ENCODE measurements around the gene TPRG1L.
A peak's percentile ranks its signal among the peaks of the same experiment; 100 is the strongest.

TPRG1L gene

DNA sequence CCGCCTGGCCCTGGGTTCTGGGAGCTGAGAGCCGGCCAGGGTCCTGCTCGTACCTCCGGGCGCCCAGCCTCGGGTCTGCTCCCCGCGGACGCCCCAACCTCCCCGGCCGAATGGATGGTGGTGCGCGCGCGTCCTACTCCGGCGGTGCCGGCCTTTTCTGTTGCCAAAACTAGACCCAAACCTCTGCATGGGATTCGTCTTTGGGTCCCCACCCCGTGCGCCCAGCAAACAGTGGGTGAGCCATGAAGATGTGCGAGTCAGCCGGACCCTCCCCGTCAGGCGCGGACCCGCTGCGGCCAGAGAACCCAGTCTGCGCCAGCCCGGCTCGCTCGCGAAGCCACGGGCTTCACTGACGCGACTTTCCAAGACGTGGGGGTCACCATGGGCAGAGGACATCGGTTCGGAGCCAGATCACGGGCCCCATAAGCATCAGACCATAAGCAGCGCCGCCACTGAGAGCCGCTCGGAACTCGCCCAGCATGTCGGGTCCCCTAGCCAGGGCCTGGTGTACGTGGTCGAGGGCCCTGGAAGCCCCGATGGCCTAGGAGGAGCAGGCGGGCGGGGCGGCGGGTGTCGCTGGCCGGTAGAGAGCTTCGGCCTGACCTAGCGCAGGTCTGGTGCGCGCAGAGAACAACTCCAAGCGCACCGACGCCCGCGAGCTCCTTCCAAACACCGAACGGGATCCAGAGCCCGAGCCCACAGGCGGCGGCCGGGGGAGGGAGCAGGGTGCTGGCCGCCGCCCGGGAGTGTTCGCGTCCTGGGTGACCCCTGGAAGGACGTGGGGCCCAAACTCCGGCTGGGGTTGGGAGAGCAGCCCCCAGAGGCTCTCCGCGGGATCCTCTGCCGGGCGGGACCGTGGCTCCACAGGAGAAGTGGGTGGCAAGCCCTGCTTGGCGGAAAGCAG is 26.5 kb downstream of the TPRG1L start:
- no peaks in the 10 kb centered on the region for H3K9me3 Mint-ChIP-seq (ENCODE audit: low read depth)
- peaks cover 25% of the 10 kb centered on the region for H3K4me1 Mint-ChIP-seq (ENCODE audit: low read depth)
- peaks cover 18% of the 10 kb centered on the region for H3K27me3 Mint-ChIP-seq
- H3K4me3 Mint-ChIP-seq = peak overlapping the region; percentile 59
- H3K36me3 Mint-ChIP-seq = peaks cover 2% of the 10 kb centered on the region
- H3K27ac Mint-ChIP-seq = no peak overlapping the region

DNA sequence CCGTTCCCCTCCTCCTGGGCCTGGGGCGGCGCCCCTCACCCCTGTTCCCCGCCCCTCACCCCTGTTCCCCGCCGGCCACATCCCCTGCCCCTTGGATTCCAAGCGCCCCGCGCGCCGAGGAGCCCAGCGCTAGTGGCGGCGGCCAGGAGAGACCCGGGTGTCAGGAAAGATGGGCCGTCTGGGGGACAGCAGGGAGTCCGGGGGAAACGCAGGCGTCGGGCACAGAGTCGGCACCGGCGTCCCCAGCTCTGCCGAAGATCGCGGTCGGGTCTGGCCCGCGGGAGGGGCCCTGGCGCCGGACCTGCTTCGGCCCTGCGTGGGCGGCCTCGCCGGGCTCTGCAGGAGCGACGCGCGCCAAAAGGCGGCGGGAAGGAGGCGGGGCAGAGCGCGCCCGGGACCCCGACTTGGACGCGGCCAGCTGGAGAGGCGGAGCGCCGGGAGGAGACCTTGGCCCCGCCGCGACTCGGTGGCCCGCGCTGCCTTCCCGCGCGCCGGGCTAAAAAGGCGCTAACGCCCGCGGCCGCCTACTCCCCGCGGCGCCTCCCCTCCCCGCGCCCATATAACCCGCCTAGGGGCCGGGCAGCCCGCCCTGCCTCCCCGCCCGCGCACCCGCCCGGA is 27.2 kb downstream of the TPRG1L start, which contains the start of gene TP73:
Gene TP73 (plus strand): TSS at position 587 of the 618 bp plus-strand sequence. CDS start 29,850 bp downstream, outside the sequence.
- H3K27ac Mint-ChIP-seq = no peak within 1 kb of the TSS
- peak within 1 kb of the TSS; percentile 59 for H3K4me3 Mint-ChIP-seq
- H3K4me1 Mint-ChIP-seq (ENCODE audit: low read depth) = peaks cover 25% of the 10 kb centered on the region
- H3K27me3 Mint-ChIP-seq = peaks cover 20% of the 10 kb centered on the region
- H3K9me3 Mint-ChIP-seq (ENCODE audit: low read depth) = no peaks in the 10 kb centered on the region
- peaks cover under 1% of the 10 kb centered on the region for H3K36me3 Mint-ChIP-seq

DNA sequence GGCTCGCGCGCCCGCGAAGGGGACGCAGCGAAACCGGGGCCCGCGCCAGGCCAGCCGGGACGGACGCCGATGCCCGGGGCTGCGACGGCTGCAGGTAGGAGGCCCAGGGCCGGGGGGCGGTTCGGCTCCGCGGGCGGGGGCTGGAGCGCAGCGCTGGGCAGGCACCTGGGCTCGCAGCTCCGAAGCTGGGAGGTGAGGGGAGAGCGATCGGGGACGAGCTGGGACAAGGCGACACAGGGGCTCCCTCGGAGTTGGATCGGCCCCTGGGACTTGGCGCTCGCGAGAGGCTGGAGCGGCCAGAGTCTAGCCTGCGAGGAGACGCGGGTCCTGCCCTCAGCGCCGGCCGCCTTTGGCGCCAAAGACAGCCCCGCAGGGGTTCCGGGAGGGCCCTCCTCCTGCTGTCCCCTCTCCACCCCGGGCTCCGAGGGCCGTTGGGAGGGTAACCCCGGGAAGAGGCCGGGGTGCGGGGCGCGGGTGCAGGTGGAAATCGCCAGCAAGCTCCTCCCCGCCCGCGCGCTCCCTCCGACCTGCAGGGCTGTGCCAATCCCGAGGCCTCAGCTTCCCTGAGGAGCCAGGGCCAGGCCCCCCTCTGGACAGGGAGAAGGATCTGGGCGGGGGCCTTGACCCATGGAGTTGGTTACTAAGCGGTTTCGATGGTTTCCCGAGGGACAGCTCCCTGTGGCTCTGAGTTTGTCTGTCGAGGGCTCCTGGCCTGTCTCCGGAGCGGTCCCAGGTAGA is 27.9 kb downstream of the TPRG1L start:
- no peak overlapping the region for H3K27ac Mint-ChIP-seq
- no peak overlapping the region for H3K4me3 Mint-ChIP-seq
- no peaks in the 10 kb centered on the region for H3K9me3 Mint-ChIP-seq (ENCODE audit: low read depth)
- no peaks in the 10 kb centered on the region for H3K36me3 Mint-ChIP-seq
- H3K4me1 Mint-ChIP-seq (ENCODE audit: low read depth) = peaks cover 24% of the 10 kb centered on the region
- peaks cover 20% of the 10 kb centered on the region for H3K27me3 Mint-ChIP-seq

DNA sequence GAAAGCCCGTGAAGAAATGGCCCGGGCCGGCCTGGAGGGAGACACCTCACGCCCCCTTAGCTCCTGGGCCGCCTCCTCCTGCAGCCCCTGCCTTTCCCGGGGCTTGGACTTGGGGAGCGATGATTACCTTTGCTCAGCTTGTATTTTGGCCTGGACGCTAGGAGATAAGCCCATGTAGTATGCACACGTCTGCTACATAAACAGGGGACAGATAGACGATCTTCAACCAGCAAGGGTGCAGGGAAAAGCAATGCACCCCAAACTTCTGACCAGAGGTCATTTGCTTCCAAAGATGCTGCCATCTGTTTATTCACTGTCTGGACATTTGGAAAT is 28.4 kb downstream of the TPRG1L start:
- Mint-ChIP-seq H3K36me3 (no peaks in the 10 kb centered on the region), H3K4me3 (peak overlapping the region; percentile 46), H3K27ac (no peak overlapping the region), H3K27me3 (peaks cover 20% of the 10 kb centered on the region), H3K9me3 (ENCODE audit: low read depth) (no peaks in the 10 kb centered on the region), H3K4me1 (ENCODE audit: low read depth) (peaks cover 19% of the 10 kb centered on the region)

DNA sequence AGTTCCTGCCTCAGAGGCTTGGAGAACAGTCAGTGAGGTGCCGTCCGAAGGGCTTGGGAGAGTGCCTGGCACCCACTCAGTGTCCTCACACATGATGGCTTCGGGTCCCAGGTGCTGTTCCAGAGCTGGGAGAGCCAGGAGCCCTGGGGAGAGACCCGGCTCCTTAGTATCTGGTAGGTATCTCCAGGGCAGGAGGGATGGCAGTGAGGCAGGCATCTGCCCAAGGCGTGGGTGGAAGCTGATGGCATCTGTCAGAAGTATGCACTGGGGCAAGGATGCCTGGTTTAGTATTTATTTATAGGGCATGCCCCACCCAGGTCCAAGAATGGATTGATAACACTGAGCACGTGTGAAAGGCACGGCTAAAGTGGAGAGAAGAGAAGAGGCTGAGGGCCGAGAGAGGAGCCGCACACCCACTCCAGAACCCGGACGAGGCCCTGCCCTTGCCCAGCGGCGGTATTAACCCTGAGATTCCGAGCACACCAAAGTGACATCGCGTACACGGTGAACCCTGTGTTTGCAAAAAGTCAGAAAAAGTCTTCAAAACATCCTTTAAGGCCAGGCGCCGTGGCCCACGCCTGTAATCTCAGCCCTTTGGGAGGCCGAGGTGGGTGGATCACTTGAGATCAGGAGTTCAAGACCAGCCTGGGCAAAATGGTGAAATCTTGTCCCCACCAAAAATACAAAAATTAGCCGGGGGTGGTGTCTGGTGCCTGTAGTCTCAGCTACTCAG is 29.9 kb downstream of the TPRG1L start:
- Mint-ChIP-seq H3K4me1 (ENCODE audit: low read depth) (peaks cover 9% of the 10 kb centered on the region), H3K4me3 (no peak overlapping the region), H3K36me3 (no peaks in the 10 kb centered on the region), H3K27me3 (peaks cover 20% of the 10 kb centered on the region), H3K9me3 (ENCODE audit: low read depth) (no peaks in the 10 kb centered on the region), H3K27ac (no peak overlapping the region)

DNA sequence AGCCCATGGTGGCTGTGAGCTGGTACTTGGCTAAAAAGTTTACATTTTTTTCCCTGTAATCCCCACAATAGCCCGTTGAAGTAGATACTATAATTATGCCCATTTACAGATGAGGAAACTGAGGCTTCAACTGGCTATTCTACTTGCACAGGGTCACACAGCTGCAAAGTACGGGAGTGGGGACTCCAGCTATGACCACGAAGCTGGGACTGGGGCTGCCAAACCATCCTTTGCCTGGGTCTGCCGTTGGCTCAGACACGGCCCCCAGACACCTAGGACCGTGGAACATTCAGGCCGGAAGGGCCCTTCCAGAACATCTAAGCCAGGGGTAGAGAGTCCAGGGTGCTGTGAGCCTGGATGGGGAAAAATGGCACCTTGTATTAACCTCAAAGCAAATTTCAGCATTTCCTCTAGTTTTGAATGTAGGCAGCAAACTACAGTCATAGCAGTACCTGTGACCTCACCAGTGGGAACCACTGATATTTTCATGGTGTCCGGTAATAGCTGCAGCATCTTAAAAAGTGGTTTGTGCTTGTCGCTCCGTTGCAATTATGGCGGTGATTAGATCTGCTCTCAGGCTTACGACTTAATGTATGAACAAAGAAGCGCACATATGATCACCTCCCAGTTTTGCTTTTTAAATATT is 31.8 kb downstream of the TPRG1L start:
- Mint-ChIP-seq H3K36me3 (no peaks in the 10 kb centered on the region), H3K4me3 (no peak overlapping the region), H3K27ac (no peak overlapping the region), H3K9me3 (ENCODE audit: low read depth) (no peaks in the 10 kb centered on the region), H3K4me1 (ENCODE audit: low read depth) (peaks cover 2% of the 10 kb centered on the region), H3K27me3 (peaks cover 19% of the 10 kb centered on the region)

DNA sequence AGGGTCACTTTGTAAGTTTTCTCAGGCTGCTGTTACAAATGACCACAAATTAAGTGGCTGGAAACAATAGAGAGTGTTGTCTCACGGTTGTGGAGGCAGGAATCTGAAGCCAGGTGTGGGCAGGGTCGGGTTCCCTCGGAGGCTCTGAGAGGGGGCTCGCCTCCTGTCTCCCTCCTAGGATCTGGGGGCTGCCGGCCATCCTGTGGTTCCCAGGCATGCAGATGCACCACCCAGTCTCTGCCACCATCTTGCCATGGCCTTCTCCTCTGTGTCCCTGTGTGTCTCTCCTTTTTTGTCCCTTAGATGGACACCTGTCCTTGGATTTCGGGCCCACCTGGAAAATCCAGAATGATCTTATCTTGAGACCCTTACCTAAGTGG is 32.3 kb downstream of the TPRG1L start:
- H3K36me3 Mint-ChIP-seq = no peaks in the 10 kb centered on the region
- no peak overlapping the region for H3K4me3 Mint-ChIP-seq
- no peaks in the 10 kb centered on the region for H3K9me3 Mint-ChIP-seq (ENCODE audit: low read depth)
- H3K4me1 Mint-ChIP-seq (ENCODE audit: low read depth) = peaks cover 2% of the 10 kb centered on the region
- peaks cover 19% of the 10 kb centered on the region for H3K27me3 Mint-ChIP-seq
- no peak overlapping the region for H3K27ac Mint-ChIP-seq

DNA sequence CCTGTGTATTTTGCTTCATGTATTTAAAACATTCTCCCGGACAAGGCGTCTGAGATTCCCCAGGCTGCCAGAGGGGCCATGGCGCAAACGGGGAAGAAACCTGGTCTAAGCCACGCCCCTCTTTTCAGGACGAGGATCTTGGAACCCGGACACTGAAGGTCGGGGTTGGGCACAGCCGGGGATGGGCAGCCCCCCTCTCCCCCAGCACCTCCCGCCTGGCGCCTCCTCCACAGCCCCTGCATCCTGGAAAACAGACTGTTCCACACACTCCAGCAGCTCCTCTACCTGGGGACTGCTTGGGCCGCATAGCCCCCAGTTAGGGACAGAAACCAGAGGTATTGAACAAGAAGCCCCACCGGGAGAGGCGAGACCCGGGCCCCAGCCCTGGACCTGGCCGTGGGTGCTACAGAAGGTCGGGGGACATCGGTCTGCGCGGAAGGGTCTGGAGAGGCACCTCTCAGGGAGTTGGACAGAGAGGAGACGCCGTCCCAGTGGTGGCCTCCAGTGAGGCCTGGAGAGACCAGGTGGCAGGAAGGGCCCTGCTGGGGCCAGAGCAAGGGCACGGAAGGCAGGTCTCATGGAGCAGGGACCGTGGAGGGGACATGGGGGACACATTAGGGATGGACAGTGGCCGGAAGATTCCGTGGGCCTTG is 32.9 kb downstream of the TPRG1L start:
- H3K4me1 Mint-ChIP-seq (ENCODE audit: low read depth) = peaks cover 2% of the 10 kb centered on the region
- H3K36me3 Mint-ChIP-seq = no peaks in the 10 kb centered on the region
- no peaks in the 10 kb centered on the region for H3K9me3 Mint-ChIP-seq (ENCODE audit: low read depth)
- peaks cover 19% of the 10 kb centered on the region for H3K27me3 Mint-ChIP-seq
- no peak overlapping the region for H3K27ac Mint-ChIP-seq
- H3K4me3 Mint-ChIP-seq = no peak overlapping the region

DNA sequence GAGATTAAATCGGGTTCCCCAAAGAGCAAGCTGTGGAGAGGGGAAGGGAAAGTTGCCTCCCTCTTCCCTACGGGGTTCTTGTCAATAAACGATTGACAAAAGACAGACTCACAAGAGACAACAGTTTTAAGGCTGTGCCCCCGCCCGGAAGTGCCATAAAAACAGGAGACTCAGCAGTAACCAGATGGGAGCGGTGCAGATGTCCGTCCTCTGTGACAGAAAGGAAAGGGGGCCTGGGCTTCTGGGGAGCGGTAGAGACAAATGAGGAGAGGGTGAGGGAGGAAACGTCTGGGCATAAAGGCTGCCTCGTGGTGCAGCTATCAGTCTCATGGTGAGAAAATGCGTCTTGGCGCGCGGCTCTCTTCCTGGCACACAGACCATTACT is 33.4 kb downstream of the TPRG1L start:
- Mint-ChIP-seq H3K36me3 (no peaks in the 10 kb centered on the region), H3K27ac (no peak overlapping the region), H3K27me3 (peaks cover 20% of the 10 kb centered on the region), H3K9me3 (ENCODE audit: low read depth) (no peaks in the 10 kb centered on the region), H3K4me1 (ENCODE audit: low read depth) (peaks cover 1% of the 10 kb centered on the region), H3K4me3 (no peak overlapping the region)

DNA sequence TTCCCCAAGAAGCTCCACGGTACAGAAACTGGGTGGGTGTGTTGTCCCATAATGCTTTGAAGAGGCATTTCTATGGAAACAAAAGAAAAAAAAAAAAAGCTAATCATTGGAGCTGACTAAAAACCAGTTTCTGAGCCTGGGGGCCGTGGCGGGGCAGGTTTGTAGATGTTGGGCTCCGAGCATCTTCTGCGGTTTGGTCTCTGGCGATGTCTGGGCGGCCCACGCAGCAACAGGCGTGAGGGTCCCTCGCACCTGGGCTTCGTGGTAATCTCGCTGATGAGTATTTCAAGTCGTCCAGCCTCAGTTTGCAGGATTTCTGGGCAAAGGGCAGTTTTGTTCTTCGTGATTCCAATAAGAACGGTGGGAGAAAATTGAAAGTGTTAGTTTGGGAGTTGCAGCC is 34.3 kb downstream of the TPRG1L start:
- Mint-ChIP-seq H3K36me3 (no peaks in the 10 kb centered on the region), H3K4me1 (ENCODE audit: low read depth) (no peaks in the 10 kb centered on the region), H3K27ac (no peak overlapping the region), H3K9me3 (ENCODE audit: low read depth) (no peaks in the 10 kb centered on the region), H3K4me3 (no peak overlapping the region), H3K27me3 (peaks cover 12% of the 10 kb centered on the region)

DNA sequence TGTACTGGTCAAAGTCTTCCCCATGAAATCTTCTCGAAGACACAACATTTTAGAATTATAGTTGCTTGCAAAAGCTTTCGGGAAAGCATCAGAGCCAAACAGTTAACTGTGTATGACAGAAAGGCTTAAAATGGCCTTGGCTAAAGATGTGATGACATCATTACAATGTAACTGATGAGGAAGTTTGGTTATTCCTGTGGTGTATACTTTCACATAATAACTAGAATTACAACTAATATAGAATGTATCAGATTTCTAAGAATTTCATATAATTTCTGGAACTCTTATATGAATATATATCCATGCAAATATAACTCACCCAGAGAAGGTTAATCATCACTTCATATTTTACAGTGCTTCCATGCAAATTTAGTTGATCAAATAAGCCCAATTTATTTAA is 35.9 kb downstream of the TPRG1L start:
- Mint-ChIP-seq H3K4me1 (ENCODE audit: low read depth) (no peaks in the 10 kb centered on the region), H3K27ac (no peak overlapping the region), H3K36me3 (no peaks in the 10 kb centered on the region), H3K27me3 (peaks cover 6% of the 10 kb centered on the region), H3K4me3 (no peak overlapping the region), H3K9me3 (ENCODE audit: low read depth) (no peaks in the 10 kb centered on the region)

DNA sequence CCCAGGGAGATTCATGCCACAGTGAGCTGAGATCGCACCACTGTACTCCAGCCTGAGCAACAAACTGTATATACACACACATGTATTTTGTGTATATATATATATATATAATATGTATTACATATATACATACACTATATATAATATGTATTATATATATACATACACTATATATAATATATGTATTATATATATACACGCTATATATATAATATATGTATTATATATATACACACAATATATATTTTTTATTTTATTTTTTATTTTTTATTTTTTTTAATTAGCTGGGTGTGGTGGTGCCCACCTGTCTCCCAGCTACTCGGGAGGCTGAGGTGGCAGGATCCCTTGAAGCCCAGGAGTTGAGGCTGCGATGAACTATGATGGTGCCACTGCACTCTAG is 36.8 kb downstream of the TPRG1L start:
- Mint-ChIP-seq H3K36me3 (no peaks in the 10 kb centered on the region), H3K4me3 (no peak overlapping the region), H3K27me3 (peaks cover 4% of the 10 kb centered on the region), H3K9me3 (ENCODE audit: low read depth) (no peaks in the 10 kb centered on the region), H3K4me1 (ENCODE audit: low read depth) (no peaks in the 10 kb centered on the region), H3K27ac (no peak overlapping the region)

DNA sequence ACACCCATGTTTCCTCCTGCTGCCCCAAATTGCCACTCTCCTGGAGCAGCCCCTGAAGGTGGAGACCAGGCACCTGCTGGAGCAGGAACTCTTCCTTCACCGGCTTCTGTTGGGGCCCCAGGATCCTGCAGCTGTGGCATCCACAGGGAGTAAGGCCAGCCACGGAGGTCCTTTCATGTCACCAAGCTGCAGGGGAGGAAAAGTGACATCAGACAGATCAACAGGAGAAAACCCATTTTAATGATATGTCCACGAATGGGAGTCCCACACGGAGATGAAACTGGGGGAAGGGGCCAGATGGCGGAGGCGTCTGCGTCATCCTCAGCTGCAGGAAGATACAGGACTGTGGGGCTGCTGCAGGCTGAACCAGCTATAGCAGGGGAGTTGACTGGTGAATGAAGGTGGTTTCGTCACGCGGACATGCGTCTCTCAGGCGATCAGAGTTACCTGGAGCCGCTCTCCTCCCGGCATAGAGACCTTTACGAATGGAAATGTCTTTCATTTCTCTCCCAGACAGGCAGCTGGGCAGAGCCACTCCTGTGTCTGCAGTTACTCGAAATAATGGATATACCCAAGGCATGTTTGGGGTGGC is 37.4 kb downstream of the TPRG1L start:
- no peaks in the 10 kb centered on the region for H3K36me3 Mint-ChIP-seq
- no peak overlapping the region for H3K4me3 Mint-ChIP-seq
- H3K4me1 Mint-ChIP-seq (ENCODE audit: low read depth) = no peaks in the 10 kb centered on the region
- peaks cover 4% of the 10 kb centered on the region for H3K27me3 Mint-ChIP-seq
- no peaks in the 10 kb centered on the region for H3K9me3 Mint-ChIP-seq (ENCODE audit: low read depth)
- no peak overlapping the region for H3K27ac Mint-ChIP-seq
